Measurements from ENCODE around the gene OR8J3.
"Not testable (repeated sequence)": the region's sequence is repeated elsewhere in the genome, so short reads cannot be mapped to it uniquely, and the experiment has no call there.

OR8J3 gene

GRCh38 chr11:56163804-56164203 is 23.8 kb upstream of the OR8J3 start:
- Histone ChIP-seq H3K9me3 (no peaks in the 10 kb centered on the region), H3K36me3 (no peaks in the 10 kb centered on the region), H3K27me3 (no peaks in the 10 kb centered on the region), H3K4me3 (ENCODE audit: low read depth in 1 of 2, low read length in 1 of 2) (no peak overlapping the region), H3K4me1 (ENCODE audit: control insufficient read depth in 1 of 2, insufficient read depth in 1 of 2, low read depth in 1 of 2, low read length in 1 of 2) (no peaks in the 10 kb centered on the region), H3K27ac (no peak overlapping the region)
- TF ChIP-seq CTCF (IDR thresholded peaks at IDR 0.05): no peak

GRCh38 chr11:56160217-56160616 is 20.2 kb upstream of the OR8J3 start, which contains the start of gene OR8K5:
OR8K5 (minus strand) TSS chr11:56160317; CDS start chr11:56160317, 0 bp downstream.
- TF ChIP-seq CTCF (IDR thresholded peaks at IDR 0.05): no peak
- Histone ChIP-seq H3K36me3 (no peaks in the 10 kb centered on the region), H3K9me3 (no peaks in the 10 kb centered on the region)

GRCh38 chr11:56152333-56152732 is 12.3 kb upstream of the OR8J3 start:
- Histone ChIP-seq H3K27ac (no peak overlapping the region), H3K4me1 (ENCODE audit: control insufficient read depth in 1 of 2, insufficient read depth in 1 of 2, low read depth in 1 of 2, low read length in 1 of 2) (no peaks in the 10 kb centered on the region), H3K4me3 (ENCODE audit: low read depth in 1 of 2, low read length in 1 of 2) (no peak overlapping the region), H3K36me3 (no peaks in the 10 kb centered on the region), H3K9me3 (no peaks in the 10 kb centered on the region), H3K27me3 (no peaks in the 10 kb centered on the region)
- no peak for TF ChIP-seq CTCF (IDR thresholded peaks at IDR 0.05)

More at GRCh38 chr11:56160217-56160616, 20.2 kb upstream of the OR8J3 start, which contains the start of gene OR8K5:
- Histone ChIP-seq H3K27ac (no peak within 1 kb of the TSS), H3K4me1 (ENCODE audit: control insufficient read depth in 1 of 2, insufficient read depth in 1 of 2, low read depth in 1 of 2, low read length in 1 of 2) (no peaks in the 10 kb centered on the region), H3K27me3 (no peaks in the 10 kb centered on the region), H3K4me3 (ENCODE audit: low read depth in 1 of 2, low read length in 1 of 2) (no peak within 1 kb of the TSS)

- H3K4me1 ChIP-seq (ENCODE audit: control insufficient read depth in 1 of 2, insufficient read depth in 1 of 2, low read depth in 1 of 2, low read length in 1 of 2): no peaks in the 10 kb centered on the region
- H3K27ac ChIP-seq: no peak overlapping the region
- no peaks in the 10 kb centered on the region for H3K27me3 ChIP-seq
- H3K36me3 ChIP-seq: no peaks in the 10 kb centered on the region
- H3K4me3 ChIP-seq (ENCODE audit: low read depth in 1 of 2, low read length in 1 of 2): no peak overlapping the region
- TF ChIP-seq CTCF (IDR thresholded peaks at IDR 0.05): no peak
- H3K9me3 ChIP-seq: no peaks in the 10 kb centered on the region
Measured at GRCh38 chr11:56151376-56151775, 11.4 kb upstream of the OR8J3 start.

- H3K27me3 ChIP-seq; H3K4me3 ChIP-seq (ENCODE audit: low read depth in 1 of 2, low read length in 1 of 2); H3K9me3 ChIP-seq: not testable (repeated sequence)
Measured at GRCh38 chr11:56143681-56144080, 3.7 kb upstream of the OR8J3 start.

GRCh38 chr11:56122073-56122472 is 17.9 kb downstream of the OR8J3 start, which contains the start of gene OR8H3:
OR8H3 (plus strand) TSS chr11:56122373; CDS start chr11:56122373, 0 bp downstream.
- TF ChIP-seq CTCF (IDR thresholded peaks at IDR 0.05): no peak
- Histone ChIP-seq H3K9me3 (no peaks in the 10 kb centered on the region), H3K4me1 (ENCODE audit: control insufficient read depth in 1 of 2, insufficient read depth in 1 of 2, low read depth in 1 of 2, low read length in 1 of 2) (no peaks in the 10 kb centered on the region), H3K27me3 (no peaks in the 10 kb centered on the region), H3K4me3 (ENCODE audit: low read depth in 1 of 2, low read length in 1 of 2) (no peak within 1 kb of the TSS), H3K27ac (no peak within 1 kb of the TSS), H3K36me3 (no peaks in the 10 kb centered on the region)

More at GRCh38 chr11:56143681-56144080, 3.7 kb upstream of the OR8J3 start:
- not testable (repeated sequence) for H3K36me3 ChIP-seq; H3K4me1 ChIP-seq (ENCODE audit: control insufficient read depth in 1 of 2, insufficient read depth in 1 of 2, low read depth in 1 of 2, low read length in 1 of 2); H3K27ac ChIP-seq
